ENCODE results near the gene TEX19.

GRCh38 chr17:82387705-82388106, 28.7 kb downstream of the TEX19 start:
- no peak for TF ChIP-seq USF2 (IDR thresholded peaks at IDR 0.05; ENCODE audit: borderline replicate concordance, low read depth, low read length)
- TF ChIP-seq IKZF1 (conservative IDR thresholded peaks at IDR 0.05), result no peak
- TF ChIP-seq SMAD1 (IDR thresholded peaks at IDR 0.05; ENCODE audit: low read depth, partially characterized antibody), result no peak
- TF ChIP-seq BRCA1 (IDR thresholded peaks at IDR 0.05; ENCODE audit: low read depth, low read length), result no peak
